ENCODE data around the gene FAM193B.
"Not testable (repeated sequence)": the region's sequence is repeated elsewhere in the genome, so short reads cannot be mapped to it uniquely, and the experiment has no call there.

Gene FAM193B

DNA sequence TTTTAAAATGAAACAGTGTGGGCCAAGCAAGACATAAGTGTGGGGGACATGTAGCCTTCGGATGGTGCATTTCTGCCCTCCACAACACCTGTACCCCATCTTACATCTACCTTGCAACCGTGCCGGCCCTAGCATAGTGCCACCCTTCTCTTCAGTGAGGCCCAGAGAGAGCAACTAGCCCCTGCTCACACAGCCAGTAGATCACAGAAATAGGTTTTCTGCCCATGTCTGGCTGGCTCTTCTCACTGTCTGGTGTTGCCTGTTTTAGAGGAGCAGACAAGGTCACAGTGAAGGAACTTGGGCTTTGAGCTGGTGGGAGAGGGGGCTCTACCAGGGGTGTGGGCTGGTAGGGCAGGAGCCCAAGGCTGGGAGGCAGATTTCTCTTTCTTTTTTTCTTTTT is 68.1 kb downstream of the FAM193B start:
- DNase-seq (ENCODE audit: low read depth): no peak

DNA sequence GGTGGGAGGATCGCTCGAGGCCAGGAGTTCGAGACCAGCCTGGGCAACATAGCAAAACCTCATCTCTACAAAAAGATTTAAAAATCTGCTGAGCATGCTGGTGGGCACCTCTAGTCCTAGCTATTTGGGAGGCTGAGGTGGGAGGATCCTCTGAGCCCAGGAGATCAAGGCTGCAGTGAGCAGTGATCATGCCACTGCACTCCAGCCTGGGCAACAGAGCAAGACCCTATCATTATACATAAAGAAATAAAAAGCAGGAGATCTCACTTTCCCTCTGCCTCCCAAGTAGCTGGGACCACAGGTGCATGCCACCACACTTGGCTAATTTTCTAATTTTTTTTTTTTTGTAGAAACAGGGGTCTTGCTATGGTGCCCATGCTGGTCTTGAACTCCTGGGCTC is 68.6 kb downstream of the FAM193B start:
- DNase-seq (ENCODE audit: low read depth): not testable (repeated sequence)

DNA sequence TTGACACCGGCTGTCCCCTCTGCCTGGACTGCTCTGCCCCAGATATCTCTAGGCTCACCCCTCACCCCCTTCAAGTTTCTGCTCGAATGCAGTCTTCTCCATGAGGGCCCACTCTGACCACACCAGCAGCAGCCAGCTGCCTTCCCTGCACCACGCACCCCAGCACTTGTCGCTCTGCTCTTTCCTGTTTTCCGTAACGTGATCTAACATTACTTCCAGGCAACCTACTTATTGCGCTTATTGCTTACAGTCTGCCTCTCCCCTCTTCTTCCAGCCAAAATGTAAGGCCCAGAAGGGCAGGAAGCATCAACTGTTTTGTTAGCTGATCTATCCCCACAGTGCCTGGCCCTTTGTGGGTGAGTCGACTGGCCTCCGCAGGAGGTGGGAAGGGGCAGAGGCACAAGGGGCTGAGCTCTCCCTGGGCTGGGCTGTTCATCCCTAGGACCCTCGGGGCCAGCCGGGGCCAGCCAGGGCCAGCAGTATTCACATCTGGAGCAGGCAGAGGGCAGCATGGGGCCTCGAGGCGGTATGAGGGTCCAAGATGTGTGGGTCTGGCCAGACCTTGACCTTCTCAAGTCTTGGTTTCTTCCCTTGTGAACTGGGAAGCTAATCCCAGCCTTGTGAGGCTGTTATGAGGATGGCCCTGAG is 69.3 kb downstream of the FAM193B start:
- DNase-seq (ENCODE audit: low read depth): no peak

DNA sequence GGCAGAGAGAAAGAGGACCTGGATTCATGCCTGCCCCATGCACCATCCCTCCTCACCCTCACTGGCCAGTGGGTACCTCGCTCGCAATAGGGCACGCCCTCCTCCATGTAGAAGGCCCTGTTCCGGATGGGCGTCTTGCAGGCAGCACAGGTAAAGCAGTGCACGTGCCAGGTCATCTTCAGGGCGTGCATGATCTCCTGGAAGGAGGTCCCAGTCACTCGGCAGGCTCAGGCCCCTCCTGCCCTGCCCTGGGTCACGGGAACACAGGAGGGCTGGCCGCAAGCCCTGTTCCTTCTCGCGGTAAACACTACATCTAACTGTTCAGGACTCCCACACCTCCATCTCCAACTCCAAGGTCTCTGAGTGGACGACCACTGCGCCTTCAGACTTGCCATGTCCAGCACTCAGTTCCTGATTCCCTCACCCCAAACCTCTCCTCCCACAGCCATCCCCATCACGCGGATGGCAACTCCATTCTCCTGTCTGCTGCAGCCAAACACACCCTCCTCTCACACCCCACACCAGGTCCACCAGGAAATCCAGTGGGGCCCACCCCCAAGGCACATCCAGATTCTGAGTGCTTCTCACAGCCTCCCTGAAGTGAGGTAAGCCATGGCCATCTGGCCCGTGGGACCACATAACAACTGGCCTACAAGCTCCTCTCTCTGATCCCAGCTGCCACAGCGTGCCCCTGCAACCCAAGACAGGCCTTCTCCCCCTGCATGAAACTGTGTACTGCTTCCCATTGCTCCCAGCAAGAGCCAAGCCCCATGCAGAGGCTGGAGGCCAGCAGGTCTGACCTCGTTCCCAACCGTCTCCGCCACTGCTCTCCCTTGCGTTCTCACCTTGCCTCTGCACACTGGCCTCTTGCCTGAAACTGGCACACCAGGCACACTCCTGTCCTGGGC is 70.1 kb downstream of the FAM193B start:
- no peak for DNase-seq (ENCODE audit: low read depth)

DNA sequence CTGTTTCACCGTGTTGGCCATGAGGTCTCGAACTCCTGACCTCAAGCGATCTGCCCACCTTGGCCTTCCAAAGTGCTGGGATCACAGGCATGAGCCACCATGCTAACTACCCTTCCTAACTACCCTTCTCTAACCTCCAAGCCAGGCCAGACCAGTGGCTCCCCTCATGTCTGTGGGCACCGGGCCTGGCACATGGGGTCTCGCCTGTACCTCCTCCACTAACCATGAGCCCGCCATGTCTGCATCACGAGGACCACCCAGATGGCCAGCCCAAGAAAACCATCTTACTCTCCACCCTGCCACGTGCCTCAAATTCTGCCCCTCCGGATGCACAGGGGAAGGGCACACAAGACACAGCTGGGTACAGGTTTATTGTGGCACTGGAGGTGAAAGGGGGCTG is 71.3 kb downstream of the FAM193B start:
- no peak for DNase-seq (ENCODE audit: low read depth)

DNA sequence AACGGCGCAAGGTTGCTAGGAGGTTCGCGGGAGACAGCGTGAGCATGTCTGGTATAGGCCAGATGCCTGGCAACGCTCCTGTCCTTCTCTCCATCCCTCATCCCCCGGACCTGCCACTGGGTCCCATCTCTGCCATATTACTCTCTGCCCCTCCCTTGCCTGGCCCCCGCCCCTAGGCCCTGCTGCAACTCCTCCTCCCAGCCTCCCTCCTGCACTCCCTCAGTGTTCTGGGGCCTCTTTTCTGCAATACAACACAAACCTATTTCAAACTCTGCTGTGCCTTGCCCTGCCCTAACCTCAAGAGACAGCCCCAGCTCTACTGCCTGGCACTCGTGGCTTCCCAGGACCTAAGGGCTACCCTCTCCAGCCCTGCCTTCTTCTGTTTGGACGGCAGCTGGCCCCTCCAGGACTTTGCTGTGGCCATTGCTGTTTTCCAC is 72.0 kb downstream of the FAM193B start:
- no peak for DNase-seq (ENCODE audit: low read depth)

DNA sequence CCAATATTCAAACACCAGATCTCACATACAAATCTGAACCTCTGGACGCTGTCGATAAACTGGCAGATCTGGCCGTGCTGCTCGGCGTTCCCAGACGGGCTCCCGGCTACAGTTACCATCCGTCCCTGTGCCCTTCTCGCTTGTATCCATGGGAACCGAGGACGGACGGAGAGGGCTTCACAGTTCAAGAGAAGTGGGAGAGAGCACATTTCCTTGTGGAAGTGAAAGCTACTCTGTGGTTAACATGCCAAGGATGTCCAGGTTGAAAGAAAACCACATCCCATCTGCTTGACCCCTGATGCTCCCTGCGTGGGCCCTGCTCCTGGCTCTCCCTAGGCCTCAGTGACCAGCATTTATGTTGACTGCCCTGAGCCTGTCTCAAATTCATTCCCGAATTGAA is 74.6 kb downstream of the FAM193B start:
- peak; percentile 94 for DNase-seq (ENCODE audit: low read depth)

DNA sequence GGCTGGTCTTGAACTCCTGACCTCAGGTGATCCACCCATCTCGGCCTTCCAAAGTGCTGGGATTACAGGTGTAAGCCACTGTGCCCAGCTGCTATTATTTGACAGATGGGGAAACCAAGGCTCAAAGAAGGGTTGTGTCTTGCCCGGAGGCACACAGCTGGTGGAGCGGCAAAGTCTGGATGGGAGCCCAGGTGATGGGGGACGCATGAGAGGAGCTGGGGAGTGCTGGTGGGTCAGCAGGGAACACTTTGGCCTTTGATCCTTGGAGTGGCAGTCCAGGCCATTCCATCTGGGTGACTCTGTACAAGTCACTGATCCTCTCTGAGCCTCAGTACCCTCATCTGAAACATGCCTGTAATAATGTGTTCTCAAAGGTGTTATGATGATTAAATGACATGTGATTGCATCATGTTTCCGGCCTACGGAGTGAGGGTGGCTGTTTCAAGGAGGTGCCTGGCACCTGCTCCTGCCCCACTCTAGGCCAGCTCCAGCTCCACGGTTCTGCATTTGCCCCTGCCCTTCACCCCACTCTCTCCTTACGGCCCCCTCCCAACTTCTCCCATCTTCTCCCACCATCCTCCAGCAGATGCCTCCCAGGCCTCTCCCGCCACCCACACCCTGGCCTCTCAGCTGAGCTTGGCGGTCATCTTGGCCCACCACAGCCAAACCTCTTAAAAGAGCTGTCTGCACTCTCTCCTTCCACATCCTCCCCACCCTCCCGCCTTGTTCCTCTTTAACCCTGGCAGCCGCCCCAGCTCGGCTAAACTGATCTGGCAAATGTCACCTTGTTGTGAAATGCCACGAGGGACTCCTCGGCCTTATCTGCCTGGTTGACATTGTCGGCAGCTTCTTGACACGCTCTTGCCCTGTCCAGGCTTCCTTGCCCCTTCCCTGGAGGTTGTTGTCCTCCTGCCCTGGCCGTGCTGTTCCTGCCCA is 75.4 kb downstream of the FAM193B start:
- peak; percentile 74 for DNase-seq (ENCODE audit: low read depth)

DNA sequence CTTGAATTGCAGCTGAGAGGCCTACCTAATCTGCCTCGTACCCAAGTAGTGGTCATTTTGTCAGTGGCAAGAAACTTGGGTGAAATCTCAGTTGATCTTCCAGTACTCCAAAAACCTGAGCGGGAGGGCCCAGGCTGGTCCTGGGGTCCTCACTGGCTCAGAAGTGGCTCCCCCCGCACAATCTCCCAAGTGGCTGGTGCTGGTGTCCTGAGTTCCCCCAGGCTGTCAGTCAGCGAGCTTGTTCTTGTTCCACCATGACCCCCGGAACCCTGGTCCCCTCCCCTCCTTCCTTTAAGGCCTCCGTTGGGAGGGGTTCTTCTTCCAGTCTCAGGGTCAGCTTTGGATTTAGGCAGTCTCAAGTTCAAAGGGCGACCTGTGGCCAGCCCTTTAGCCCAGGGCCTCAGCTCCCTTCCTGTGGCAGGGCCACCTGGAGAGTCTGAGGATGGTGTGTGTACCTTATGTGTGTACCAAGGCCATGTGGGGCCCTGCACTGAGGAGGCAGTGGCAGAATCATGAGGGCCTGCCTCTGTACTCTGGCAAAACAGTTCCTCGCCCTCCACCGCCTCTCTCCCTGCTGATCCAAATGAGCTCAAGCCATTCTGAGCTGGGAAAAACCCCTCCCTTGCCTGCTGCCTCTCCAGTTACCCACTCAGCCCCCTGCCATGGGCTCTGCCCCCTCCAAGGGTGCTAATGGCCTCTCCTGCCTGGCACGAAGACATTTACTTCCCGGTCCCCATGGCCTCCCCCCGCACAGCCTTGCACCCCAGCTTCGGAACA is 76.5 kb downstream of the FAM193B start:
- DNase-seq (ENCODE audit: low read depth): no peak

DNA sequence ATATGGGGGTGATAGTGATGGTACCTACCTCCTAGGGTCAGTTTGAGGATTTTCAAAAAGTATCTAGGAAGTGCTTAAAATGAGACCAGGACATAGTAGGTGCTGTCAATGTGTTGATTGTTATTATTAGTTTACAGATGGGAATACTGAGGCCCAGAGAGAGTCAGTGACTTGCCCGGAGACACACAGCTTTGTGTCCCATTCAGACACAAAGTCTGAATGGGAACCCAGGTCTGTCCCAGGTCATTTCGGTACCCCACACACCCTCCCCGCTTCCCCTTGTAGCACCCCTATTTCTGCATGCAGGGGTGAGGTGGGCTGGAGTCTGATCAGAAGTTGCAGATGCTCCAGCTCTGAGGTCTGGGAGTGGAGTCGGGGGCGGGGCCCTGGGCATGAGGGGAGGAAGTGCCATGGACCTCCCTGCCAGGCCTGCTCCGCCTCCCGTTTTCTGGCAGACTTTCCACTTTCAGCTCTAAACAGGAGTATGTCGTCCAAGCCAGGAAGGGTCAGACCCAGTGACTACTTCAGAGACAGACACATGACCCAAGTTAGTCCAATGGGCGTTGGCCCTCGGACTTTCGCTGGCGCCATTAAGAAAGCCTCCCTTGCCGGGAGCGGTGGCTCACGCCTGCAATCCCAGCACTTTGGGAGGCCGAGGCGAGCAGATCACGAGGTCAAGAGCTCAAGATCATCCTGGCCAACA is 77.7 kb downstream of the FAM193B start:
- DNase-seq (ENCODE audit: low read depth): peak; percentile 52

DNA sequence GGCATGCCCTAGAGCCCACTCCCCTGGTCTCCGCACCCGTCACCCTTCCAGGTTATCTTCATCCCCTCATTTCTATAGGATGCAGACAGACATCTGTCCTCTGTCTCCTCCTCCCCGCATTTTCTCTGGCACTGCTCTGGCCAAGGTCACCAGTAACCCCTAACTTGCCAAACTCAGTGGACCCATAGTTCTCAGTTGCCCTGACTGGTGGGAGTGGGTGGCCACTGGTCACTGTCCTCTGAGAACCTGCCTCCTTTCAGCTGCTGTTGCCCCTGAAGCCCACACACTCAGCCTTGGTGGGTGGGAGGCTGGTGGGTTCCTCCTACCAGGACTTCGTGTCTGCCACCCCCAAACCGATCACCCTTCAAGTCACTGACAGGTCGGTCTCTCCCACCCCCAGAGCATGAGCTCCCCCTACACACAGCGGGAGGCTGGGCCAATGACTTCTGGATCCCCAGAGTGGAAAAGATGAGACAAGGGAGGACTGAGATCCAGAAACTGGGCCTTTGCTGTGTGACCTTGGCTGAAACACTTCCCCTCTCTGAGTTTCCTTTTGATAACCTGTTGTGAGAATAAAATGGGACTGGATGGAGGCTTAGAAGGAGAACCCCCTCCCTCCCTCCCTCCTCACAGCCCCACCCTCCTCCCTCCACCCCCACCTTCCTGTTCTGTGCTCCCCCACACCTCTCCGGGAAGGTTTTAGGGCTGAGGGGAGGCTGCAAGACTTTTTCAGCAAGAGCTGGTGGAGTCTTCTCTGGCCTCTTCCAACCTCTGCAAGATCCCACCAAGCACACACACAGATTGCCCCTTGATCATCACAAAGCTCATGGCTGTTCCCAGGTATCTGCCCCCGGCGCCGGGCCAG is 78.6 kb downstream of the FAM193B start:
- DNase-seq (ENCODE audit: low read depth): no peak

DNA sequence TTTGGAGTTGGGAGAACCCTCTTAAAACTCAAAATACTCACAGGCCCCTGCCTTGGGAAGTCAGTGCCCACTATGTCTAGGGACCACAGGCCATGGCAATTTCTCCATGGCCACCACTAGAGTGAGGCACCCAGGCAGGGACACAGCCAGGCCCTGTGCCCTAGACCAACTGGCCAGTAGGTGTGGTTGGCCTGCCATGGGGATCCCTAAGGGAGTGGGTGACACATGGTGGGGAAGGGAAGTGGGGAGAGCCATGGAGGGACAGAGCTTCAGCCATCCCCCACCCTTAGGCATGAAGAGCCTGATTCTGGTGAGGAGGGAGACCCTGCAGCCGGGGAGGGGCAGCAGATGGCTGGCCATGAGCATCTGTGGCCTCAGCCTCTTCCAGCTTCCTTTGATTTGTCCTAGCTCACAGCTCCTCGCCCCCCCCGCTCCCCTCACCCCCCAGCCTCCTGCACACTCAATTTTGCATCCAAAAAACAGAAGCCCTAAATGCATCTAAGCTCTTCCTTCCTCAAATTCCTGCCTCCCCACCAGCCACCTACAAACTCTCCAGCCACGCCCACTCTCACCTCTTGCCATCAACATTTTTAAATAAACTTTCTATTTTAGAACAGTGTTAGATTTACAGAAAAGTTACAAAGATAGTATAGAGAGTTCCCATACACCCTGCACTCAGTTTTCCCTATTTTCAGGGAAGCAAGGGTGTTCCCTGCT is 79.4 kb downstream of the FAM193B start:
- DNase-seq (ENCODE audit: low read depth): no peak

DNA sequence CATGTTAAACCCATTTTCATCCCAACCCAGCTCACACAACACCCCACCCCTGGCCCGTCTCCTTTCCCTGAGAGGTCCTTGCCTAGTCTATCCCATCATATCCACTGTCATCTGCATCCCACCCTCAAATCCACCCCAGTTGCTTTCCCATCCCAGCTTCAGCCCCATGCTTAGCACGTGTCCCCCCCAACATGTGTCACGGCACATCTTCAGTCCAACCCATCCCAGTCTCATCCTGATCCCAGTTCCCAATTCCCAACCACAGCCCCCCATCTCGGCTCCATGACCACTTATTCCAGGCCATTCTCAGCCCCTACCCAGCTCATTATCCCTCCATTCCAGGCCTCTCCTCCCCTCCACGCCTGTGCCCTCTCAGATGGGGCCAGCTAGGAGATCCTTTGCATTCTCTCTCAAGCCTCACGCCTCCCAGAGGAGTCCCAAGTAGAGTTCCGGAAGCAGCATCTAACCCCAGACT is 80.3 kb downstream of the FAM193B start:
- no peak for DNase-seq (ENCODE audit: low read depth)

DNA sequence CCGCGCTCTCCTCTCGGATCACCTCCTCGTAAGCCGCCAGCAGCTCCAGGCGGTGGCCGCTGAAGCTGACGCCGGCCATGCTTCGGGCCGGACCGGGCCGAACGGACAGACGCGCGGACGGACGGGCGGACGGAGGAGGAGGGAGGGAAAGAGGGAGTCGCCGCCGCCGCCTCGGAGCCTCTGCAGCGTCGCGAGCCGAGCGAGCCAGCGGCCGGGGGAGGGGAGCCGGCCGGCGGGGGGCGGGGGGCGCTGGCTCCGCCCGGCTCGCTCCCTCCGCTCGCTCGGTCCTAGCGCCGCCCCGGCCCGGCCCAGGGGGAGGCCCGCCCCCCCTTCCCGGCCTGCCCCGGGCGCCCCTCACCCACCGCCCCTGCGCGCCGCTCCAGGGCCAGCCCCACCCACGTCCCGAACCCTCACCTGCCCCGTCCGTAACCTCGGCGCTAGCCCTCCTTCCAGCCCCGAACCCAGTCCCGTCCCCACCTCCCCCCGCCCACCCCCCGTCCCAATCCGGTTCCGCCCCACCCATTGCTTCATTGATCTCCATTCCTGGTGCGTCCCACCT is 80.8 kb downstream of the FAM193B start, which contains the start of gene DBN1:
Gene DBN1, minus strand, starts transcription at position 192 of the 559 bp plus-strand sequence. Its CDS starts 113 bp downstream, at position 79.
- DNase-seq (ENCODE audit: low read depth): no peak

DNA sequence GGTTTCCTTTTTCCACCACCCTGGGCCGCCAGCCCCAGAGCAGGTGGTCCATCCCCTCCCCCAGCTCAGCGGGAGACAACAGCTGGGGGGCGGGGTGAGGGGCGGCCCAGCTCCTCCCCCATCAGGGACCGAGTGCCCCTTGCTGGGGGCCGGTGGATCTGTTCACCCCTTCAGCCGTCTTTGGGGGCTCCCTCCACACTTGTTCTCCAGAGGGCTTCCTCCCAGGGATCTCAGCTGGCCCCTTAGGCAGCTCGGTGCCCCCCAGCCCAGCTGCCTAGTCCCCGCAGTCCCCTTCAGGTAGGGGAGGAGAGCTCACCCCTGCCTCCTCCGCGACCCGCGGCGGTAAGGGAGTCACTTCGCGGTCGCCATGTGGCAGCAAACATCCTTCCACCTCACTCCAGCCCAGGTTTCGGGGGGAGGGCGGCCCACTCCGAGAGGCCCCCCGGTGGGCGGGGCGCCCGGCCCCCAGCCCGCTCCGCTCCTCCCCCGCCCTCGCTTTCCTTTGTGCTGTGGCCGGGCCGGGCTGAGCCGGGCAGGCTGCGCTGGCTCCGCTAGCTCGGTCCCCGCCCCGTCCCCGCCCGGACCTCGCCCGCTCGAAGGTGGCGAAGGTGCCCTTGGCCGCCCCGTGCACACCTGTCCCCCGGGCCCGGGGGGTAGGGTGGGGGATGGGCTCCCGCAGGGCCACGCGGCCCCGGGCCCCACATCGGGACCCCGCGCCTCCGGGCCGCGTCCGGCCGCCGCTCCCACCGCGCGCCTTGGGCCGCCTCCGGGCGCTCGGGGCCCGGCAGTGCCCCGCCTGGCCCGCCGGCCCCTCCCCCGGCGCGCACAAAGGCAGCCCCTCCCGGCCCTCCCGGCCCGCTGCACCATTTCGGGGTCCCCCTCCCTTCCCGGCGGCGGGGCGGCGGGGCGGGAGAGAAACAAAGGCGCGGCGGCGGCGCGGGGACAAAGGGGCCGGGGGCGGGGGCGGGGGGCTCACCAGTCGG is 81.6 kb downstream of the FAM193B start:
- DNase-seq (ENCODE audit: low read depth): no peak

DNA sequence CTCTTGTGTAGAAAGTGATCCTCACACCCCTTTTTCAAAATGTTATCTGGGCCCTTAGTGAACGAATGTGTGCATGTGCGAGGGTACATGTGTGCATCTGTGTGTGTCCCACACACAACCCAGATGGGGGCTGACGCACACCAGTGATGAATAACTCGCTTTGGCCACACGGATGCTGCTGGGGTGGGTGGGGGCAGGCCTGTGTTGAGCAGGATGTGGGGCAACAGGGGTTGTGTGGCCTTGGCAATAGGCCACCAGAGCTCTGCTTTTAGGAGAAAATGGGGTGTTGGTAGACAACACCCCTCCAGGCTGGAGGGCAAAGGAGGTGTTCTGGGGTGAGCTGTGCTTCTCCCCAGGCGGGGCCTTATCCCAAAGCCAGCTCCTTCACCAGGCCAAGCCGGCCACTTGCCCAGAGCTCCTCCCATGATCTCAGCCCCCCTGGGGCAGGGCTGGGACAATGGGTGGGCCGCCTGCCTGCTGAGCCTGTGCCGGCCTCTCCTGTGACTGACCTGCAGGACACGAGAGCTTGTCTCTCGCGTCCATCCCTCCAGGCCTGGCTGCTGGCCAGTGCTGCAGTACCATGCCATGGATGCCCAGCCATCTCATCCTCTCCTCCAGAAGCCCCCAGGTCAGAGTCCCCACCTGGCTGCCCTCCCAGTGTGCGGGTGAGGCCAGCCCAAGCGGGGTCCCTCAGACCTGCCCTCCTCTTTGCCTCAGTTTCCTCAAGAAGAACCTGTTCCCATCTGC is 82.6 kb downstream of the FAM193B start:
- DNase-seq (ENCODE audit: low read depth): no peak

All from amniotic epithelial cell (primary cell).